ENCODE results near the gene TAPT1. TPM values are rescaled to one million over a fixed set of nuclear protein-coding genes. Genes with fewer than 3 reads are reported as not detected.
"Not testable (repeated sequence)": the region's sequence is repeated elsewhere in the genome, so short reads cannot be mapped to it uniquely, and the experiment has no call there.

TAPT1 gene
- total RNA-seq, 1 donor from 2014 or later: 33.5 TPM

GRCh38 chr4:16169490-16169889 lies 56.8 kb downstream of the TAPT1 start:
- DNase-seq (ENCODE audit: low read depth): no peak

- DNase-seq (ENCODE audit: low read depth): no peak
Observed at GRCh38 chr4:16168710-16169388, 57.4 kb downstream of the TAPT1 start.

GRCh38 chr4:16168144-16168543 lies 58.1 kb downstream of the TAPT1 start:
- DNase-seq (ENCODE audit: low read depth): no peak

- DNase-seq (ENCODE audit: low read depth): no peak
Observed at GRCh38 chr4:16165931-16166330, 60.3 kb downstream of the TAPT1 start.

GRCh38 chr4:16162891-16163290 lies 63.4 kb downstream of the TAPT1 start:
- no peak for DNase-seq (ENCODE audit: low read depth)

- DNase-seq (ENCODE audit: low read depth): peak; percentile 21
Observed at GRCh38 chr4:16161851-16162408, 64.3 kb downstream of the TAPT1 start.

GRCh38 chr4:16160457-16160856 lies 65.8 kb downstream of the TAPT1 start:
- DNase-seq (ENCODE audit: low read depth): no peak

- no peak for DNase-seq (ENCODE audit: low read depth)
Observed at GRCh38 chr4:16159286-16159685, 67.0 kb downstream of the TAPT1 start.

- DNase-seq (ENCODE audit: low read depth): no peak
Observed at GRCh38 chr4:16158504-16158852, 67.8 kb downstream of the TAPT1 start.

GRCh38 chr4:16157609-16158503 lies 68.4 kb downstream of the TAPT1 start:
- peak; percentile 54 for DNase-seq (ENCODE audit: low read depth)

GRCh38 chr4:16155528-16156169 lies 70.6 kb downstream of the TAPT1 start:
- DNase-seq (ENCODE audit: low read depth): no peak

GRCh38 chr4:16154451-16154850 lies 71.8 kb downstream of the TAPT1 start:
- DNase-seq (ENCODE audit: low read depth): no peak

- DNase-seq (ENCODE audit: low read depth): no peak
Observed at GRCh38 chr4:16150716-16151115, 75.6 kb downstream of the TAPT1 start.

- not testable (repeated sequence) for DNase-seq (ENCODE audit: low read depth)
Observed at GRCh38 chr4:16144913-16145312, 81.4 kb downstream of the TAPT1 start.

- DNase-seq (ENCODE audit: low read depth): no peak
Observed at GRCh38 chr4:16142598-16143310, 83.5 kb downstream of the TAPT1 start.

GRCh38 chr4:16140879-16141249 lies 85.4 kb downstream of the TAPT1 start:
- DNase-seq (ENCODE audit: low read depth): peak; percentile 100

GRCh38 chr4:16140231-16140878 lies 85.9 kb downstream of the TAPT1 start:
- DNase-seq (ENCODE audit: low read depth): no peak

GRCh38 chr4:16139066-16139945 lies 87.0 kb downstream of the TAPT1 start:
- no peak for DNase-seq (ENCODE audit: low read depth)

- no peak for DNase-seq (ENCODE audit: low read depth)
Observed at GRCh38 chr4:16136827-16137226, 89.4 kb downstream of the TAPT1 start.

- DNase-seq (ENCODE audit: low read depth): no peak
Observed at GRCh38 chr4:16136311-16136710, 90.0 kb downstream of the TAPT1 start.

Data from renal cortical epithelial cell (primary cell).